Chondrocyte (in vitro differentiated cells): ENCODE results near the gene EYA2. TPM values are rescaled to one million over a fixed set of nuclear protein-coding genes. Genes with fewer than 3 reads are reported as not detected.

Experiments used
- DNase-seq: peaks from one replicate; pipeline ENCODE4 v3.0.0; 2021; ENCODE audit warnings: mixed read lengths, low spot score
- H3K27ac Mint-ChIP-seq: one replicate; pipeline ENCODE4 v1.8.0; 2021; ENCODE audit warnings: mild to moderate bottlenecking, moderate library complexity, mixed read lengths; ENCODE audit not compliant: unreplicated experiment
- H3K27me3 Mint-ChIP-seq: 2 replicates; pipeline ENCODE4 v1.8.0; 2021; ENCODE audit warnings: low read depth, mixed read lengths
- H3K36me3 Mint-ChIP-seq: 2 replicates; pipeline ENCODE4 v1.8.0; 2021; ENCODE audit warnings: low read depth, mixed read lengths
- H3K4me1 Mint-ChIP-seq: 2 replicates; pipeline ENCODE4 v1.8.0; 2021; ENCODE audit warnings: low read depth, mild to moderate bottlenecking, mixed read lengths
- H3K4me3 Mint-ChIP-seq: one replicate; pipeline ENCODE4 v1.8.0; 2021; ENCODE audit warnings: mild to moderate bottlenecking, moderate library complexity, mixed read lengths; ENCODE audit not compliant: unreplicated experiment
- H3K9me3 Mint-ChIP-seq: 2 replicates; pipeline ENCODE4 v1.8.0; 2021; ENCODE audit warnings: low read depth, mixed read lengths
- total RNA-seq: library from RNA; stranded (reverse); gene quantifications from 3 replicates; pipeline ENCODE4 v1.2.1, GENCODE V29; 2021
- TF ChIP-seq, protein P1 (sequence below): fragments of 200-600 bp; sonication (generic); IDR thresholded peaks from 2 replicates; pipeline ENCODE4 v1.5.0; 2021; ENCODE audit warnings: antibody characterized with exemption, mild to moderate bottlenecking, moderate library complexity

EYA2 gene
- total RNA-seq, 1 donor from 2014 or later, result 0.32 TPM

DNA sequence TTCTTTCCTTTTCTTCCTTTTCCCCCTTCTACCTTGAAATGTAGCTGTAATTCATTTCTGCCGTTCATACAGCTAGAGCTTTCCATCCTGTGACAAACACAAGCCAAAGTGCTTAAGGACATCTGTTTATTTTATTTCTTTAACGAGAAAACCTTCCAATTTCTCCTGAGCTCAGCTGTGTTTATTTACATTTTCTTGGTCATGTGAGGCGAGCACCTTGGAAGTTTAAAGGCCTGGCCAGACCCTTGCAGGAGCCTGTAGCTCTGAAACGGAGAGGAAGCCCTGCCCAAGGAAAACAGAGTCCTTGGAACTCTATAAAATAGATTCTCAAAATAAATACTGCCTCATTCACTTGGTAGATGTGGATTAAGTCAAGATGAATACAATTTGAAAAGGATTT is 223.1 kb downstream of the EYA2 start:
- TF ChIP-seq, protein P1, sequence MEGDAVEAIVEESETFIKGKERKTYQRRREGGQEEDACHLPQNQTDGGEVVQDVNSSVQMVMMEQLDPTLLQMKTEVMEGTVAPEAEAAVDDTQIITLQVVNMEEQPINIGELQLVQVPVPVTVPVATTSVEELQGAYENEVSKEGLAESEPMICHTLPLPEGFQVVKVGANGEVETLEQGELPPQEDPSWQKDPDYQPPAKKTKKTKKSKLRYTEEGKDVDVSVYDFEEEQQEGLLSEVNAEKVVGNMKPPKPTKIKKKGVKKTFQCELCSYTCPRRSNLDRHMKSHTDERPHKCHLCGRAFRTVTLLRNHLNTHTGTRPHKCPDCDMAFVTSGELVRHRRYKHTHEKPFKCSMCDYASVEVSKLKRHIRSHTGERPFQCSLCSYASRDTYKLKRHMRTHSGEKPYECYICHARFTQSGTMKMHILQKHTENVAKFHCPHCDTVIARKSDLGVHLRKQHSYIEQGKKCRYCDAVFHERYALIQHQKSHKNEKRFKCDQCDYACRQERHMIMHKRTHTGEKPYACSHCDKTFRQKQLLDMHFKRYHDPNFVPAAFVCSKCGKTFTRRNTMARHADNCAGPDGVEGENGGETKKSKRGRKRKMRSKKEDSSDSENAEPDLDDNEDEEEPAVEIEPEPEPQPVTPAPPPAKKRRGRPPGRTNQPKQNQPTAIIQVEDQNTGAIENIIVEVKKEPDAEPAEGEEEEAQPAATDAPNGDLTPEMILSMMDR, result no peak
- no peak for DNase-seq
- no peak overlapping the region for H3K4me3 Mint-ChIP-seq
- peak overlapping the region; percentile 60 for H3K27ac Mint-ChIP-seq
- H3K36me3 Mint-ChIP-seq, result no peaks in the 10 kb centered on the region
- H3K4me1 Mint-ChIP-seq, result peaks cover 25% of the 10 kb centered on the region
- no peaks in the 10 kb centered on the region for H3K27me3 Mint-ChIP-seq
- no peaks in the 10 kb centered on the region for H3K9me3 Mint-ChIP-seq

DNA sequence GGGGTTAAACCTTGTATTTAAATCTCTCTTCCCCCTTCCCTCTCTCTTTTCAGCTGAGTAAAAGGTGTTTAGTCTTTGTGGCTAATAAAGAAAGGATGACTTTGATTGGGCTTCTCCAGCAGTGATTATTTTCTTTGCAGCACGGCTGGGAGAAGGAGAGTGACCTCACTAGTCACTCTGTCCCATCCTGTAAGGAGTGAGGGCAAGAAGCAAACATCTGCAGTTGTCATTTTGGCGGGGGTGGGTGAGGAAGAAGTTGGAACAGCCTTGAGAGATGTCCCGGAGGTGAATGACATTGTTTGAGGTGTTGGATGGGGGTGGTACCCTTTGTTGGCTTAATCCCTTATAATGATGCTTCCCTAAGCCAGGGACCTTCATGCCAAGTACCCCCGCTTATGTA is 223.6 kb downstream of the EYA2 start:
- no peak overlapping the region for H3K4me3 Mint-ChIP-seq
- TF ChIP-seq, protein P1, result no peak
- no peaks in the 10 kb centered on the region for H3K36me3 Mint-ChIP-seq
- peaks cover 25% of the 10 kb centered on the region for H3K4me1 Mint-ChIP-seq
- H3K9me3 Mint-ChIP-seq, result no peaks in the 10 kb centered on the region
- H3K27me3 Mint-ChIP-seq, result no peaks in the 10 kb centered on the region
- DNase-seq, result no peak
- peak overlapping the region; percentile 60 for H3K27ac Mint-ChIP-seq

DNA sequence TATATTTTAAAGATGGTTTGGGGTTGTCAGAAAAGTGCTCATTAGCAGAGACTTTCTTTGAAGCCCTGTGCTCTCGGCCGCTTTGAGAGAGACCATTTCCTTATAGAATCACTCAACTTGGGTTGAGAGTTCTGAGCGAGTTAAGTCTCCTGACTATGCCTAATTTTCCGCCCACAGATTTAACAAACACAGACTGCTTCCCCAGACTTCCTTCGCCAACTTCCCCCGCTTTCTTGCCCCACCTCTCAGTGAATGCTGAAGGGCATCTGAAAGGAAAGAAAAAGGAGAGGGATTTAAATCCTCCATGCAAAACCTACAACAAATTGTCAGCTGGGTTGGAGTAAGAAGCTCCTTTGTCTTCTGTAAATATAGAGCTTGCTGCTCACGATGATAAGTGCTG is 224.0 kb downstream of the EYA2 start:
- peaks cover 20% of the 10 kb centered on the region for H3K4me1 Mint-ChIP-seq
- TF ChIP-seq, protein P1, result no peak
- no peak for DNase-seq
- no peak overlapping the region for H3K27ac Mint-ChIP-seq
- H3K9me3 Mint-ChIP-seq, result no peaks in the 10 kb centered on the region
- H3K27me3 Mint-ChIP-seq, result no peaks in the 10 kb centered on the region
- H3K4me3 Mint-ChIP-seq, result no peak overlapping the region
- no peaks in the 10 kb centered on the region for H3K36me3 Mint-ChIP-seq

DNA sequence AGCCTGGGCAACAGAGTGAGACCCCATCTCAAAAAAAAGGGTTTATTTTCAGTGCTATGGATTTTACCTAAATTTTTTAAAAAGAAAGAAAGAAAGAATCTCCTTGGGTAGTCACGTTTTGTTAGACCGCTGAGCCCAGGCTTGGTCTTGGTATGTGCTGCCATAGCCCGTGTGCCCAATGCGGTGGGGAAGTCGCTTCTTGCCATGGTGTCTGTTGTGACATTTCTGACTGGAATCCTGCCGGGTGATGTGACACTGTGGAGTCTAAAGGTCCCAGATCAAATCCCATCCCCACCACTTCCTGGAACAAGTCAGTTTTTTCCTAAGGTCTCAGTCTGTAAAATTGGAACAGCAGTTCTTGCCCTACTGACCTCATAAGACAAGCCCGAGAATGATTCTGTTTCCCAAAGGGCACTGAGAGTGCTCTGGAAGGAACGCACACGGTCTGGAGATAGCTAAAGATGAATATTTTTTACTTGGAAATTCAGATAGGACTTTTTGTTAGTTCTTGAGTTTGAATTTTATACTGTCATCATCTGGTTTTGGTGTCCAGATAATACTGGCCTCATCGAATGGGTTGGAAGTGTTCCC is 225.8 kb downstream of the EYA2 start:
- DNase-seq, result no peak
- Mint-ChIP-seq H3K27ac (no peak overlapping the region), H3K27me3 (no peaks in the 10 kb centered on the region), H3K4me1 (peaks cover 32% of the 10 kb centered on the region), H3K36me3 (no peaks in the 10 kb centered on the region), H3K9me3 (no peaks in the 10 kb centered on the region), H3K4me3 (no peak overlapping the region)
- TF ChIP-seq, protein P1, result no peak

DNA sequence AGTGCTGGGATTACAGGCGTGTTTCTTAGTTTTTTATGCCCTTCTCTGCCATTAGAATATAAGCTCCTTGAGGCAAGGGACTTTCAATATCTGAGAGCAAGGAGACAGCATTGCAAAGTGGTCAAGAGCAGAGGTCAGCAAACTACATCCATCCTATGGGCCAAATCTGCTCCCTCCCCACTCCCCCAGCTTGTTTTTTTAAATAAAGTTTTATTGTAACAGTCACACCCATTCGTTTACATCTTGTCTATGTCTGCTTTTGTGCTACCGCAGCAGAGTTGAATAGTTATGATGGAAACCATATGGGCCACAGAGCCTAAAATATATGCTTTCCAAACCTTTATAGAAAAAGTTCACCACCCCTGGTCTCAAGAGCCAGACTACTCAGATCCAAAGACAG is 227.9 kb downstream of the EYA2 start:
- TF ChIP-seq, protein P1, result no peak
- Mint-ChIP-seq H3K27ac (no peak overlapping the region), H3K9me3 (no peaks in the 10 kb centered on the region), H3K36me3 (no peaks in the 10 kb centered on the region), H3K27me3 (no peaks in the 10 kb centered on the region), H3K4me1 (peaks cover 48% of the 10 kb centered on the region), H3K4me3 (no peak overlapping the region)
- DNase-seq, result no peak
